Fibroblast of skin of back (primary cell): ENCODE data around the gene HDX.
"Not testable (repeated sequence)": the region's sequence is repeated elsewhere in the genome, so short reads cannot be mapped to it uniquely, and the experiment has no call there.

Experiments used
- DNase-seq: peaks from one replicate; pipeline ENCODE4 v3.0.0-alpha.2; 2013

The HDX gene

GRCh38 chrX:84339507-84340364 is 162.5 kb downstream of the HDX start:
- peak; percentile 13 for DNase-seq

GRCh38 chrX:84336646-84337045 is 165.6 kb downstream of the HDX start:
- peak; percentile 59 for DNase-seq

GRCh38 chrX:84335121-84335520 is 167.1 kb downstream of the HDX start:
- DNase-seq = no peak

GRCh38 chrX:84322083-84322827 is 180.0 kb downstream of the HDX start:
- no peak for DNase-seq

- peak; percentile 6 for DNase-seq
Observed at GRCh38 chrX:84320614-84321013, 181.6 kb downstream of the HDX start.

- DNase-seq = no peak
Observed at GRCh38 chrX:84320023-84320422, 182.2 kb downstream of the HDX start.

- DNase-seq = no peak
Observed at GRCh38 chrX:84318661-84319060, 183.6 kb downstream of the HDX start.

GRCh38 chrX:84315946-84316345 is 186.3 kb downstream of the HDX start:
- not testable (repeated sequence) for DNase-seq
